GM12892 (cell line): ENCODE data around the gene UROD.

ENCODE experiments used
- POLR2A ChIP-seq: IDR thresholded peaks from 2 replicates; pipeline ENCODE4 v1.6.1; 2011; ENCODE audit warnings: low read depth, low read length, control low read depth
- POLR2AphosphoS5 ChIP-seq: IDR thresholded peaks from 2 replicates; pipeline ENCODE4 v1.6.1; 2011; ENCODE audit warnings: low read depth, low read length, control low read depth

DNA sequence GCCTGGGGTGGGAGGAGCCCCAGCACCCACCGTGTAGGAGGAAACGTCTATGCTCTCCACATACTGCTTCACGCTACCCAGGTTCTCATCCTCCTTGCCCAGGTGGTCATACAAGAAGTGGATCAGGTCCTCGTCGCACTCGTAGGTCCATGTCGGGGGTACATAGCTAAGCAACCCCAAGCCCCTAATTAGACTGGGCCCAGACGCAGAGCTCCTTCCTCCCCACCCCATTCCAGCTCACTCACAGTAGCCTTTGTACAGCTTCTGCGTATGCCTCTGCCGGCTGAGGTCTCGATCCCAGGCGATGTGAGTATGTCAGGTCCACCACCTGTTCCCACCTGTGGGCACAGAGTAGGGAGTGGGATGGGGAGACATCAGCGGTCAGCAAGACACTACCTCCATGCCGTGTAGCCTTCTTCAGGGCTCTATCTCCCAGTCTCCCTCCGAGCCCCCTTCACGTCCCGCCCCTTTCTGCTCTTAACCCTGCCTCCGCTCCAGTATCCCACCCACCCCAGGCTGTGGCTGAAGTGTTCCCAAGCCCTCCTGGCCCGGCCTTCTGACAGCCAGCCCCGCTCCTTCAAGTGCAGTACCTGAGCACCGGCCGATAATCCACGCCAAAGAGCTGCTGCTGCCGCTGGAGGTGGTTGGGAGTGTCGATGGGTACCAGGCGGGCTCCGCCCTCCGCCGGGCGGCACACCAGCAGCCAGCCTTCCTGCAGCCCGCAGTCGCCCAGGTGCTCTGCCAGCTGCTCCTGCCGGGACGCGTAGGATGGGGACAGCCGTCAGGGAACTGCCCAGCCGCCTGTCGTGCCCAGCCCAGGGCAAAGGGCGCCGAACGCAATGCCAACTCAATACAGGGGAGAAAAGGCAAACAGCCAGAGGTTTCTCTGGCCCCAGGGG is 1.8 kb upstream of the UROD start:
- no peak for TF ChIP-seq POLR2AphosphoS5
- TF ChIP-seq POLR2A, result no peak
